Mesendoderm (in vitro differentiated cells): ENCODE data around the gene TCF12.
"Not testable (repeated sequence)": the region's sequence is repeated elsewhere in the genome, so short reads cannot be mapped to it uniquely, and the experiment has no call there.

Experiments used
- DNase-seq: peaks from one replicate; pipeline ENCODE4 v3.0.0; 2013
- H2AK5ac ChIP-seq: 2 replicates; pipeline ENCODE4 v1.6.1; 2013; ENCODE audit warnings: low read length, inconsistent platforms
- H2BK120ac ChIP-seq: 2 replicates; pipeline ENCODE4 v1.6.1; 2013; ENCODE audit warnings: low read depth, mild to moderate bottlenecking, low read length, moderate library complexity, mixed read lengths
- H2BK15ac ChIP-seq: replicated peaks from 2 replicates; pipeline ENCODE4 v1.6.1; 2013; ENCODE audit warnings: low read depth, mild to moderate bottlenecking, moderate library complexity
- H2BK5ac ChIP-seq: 2 replicates; pipeline ENCODE4 v1.6.1; 2013; ENCODE audit warnings: low read length, inconsistent platforms
- H3K18ac ChIP-seq: 2 replicates; pipeline ENCODE4 v1.6.1; 2013; ENCODE audit warnings: mild to moderate bottlenecking, low read length, mixed read lengths
- H3K23ac ChIP-seq: one replicate; pipeline ENCODE4 v1.6.1; 2013; ENCODE audit warnings: low read length
- H3K27ac ChIP-seq: 2 replicates; pipeline ENCODE4 v1.5.1; 2013; ENCODE audit warnings: low read depth, mild to moderate bottlenecking, inconsistent platforms, low read length, moderate library complexity
- H3K27me3 ChIP-seq: 2 replicates; pipeline ENCODE4 v1.6.1; 2013; ENCODE audit warnings: low read length, control low read depth, mild to moderate bottlenecking, inconsistent platforms; ENCODE audit not compliant: insufficient read depth, poor library complexity
- H3K36me3 ChIP-seq: 2 replicates; pipeline ENCODE4 v1.6.1; 2013; ENCODE audit warnings: low read length, inconsistent platforms; ENCODE audit not compliant: control insufficient read depth, insufficient read depth
- H3K4ac ChIP-seq: one replicate; pipeline ENCODE4 v1.6.1; 2013; ENCODE audit warnings: low read depth, mild to moderate bottlenecking, low read length, moderate library complexity
- H3K4me1 ChIP-seq: 2 replicates; pipeline ENCODE4 v1.6.1; 2013; ENCODE audit warnings: low read depth, low read length, inconsistent platforms; ENCODE audit not compliant: control insufficient read depth
- H3K4me2 ChIP-seq: 2 replicates; pipeline ENCODE4 v1.6.1; 2013; ENCODE audit warnings: low read length
- H3K4me3 ChIP-seq: 2 replicates; pipeline ENCODE4 v1.5.1; 2013; ENCODE audit warnings: mild to moderate bottlenecking, low read length
- H3K56ac ChIP-seq: one replicate; pipeline ENCODE4 v1.6.1; 2013; ENCODE audit warnings: low read length
- H3K79me1 ChIP-seq: 2 replicates; pipeline ENCODE4 v1.6.1; 2013; ENCODE audit warnings: low read length, inconsistent platforms
- H3K79me2 ChIP-seq: 2 replicates; pipeline ENCODE4 v1.6.1; 2013; ENCODE audit warnings: mild to moderate bottlenecking, low read length; ENCODE audit not compliant: control insufficient read depth, insufficient read depth
- H3K9ac ChIP-seq: 2 replicates; pipeline ENCODE4 v1.6.1; 2013; ENCODE audit warnings: low read length, inconsistent platforms
- H4K5ac ChIP-seq: one replicate; pipeline ENCODE4 v1.6.1; 2013; ENCODE audit warnings: low read length
- H4K8ac ChIP-seq: one replicate; pipeline ENCODE4 v1.6.1; 2013; ENCODE audit warnings: low read depth, mild to moderate bottlenecking, control low read depth, low read length, moderate library complexity
- WGBS: extraction: QIAGEN DNeasy Blood & Tissue Kit; methylation state at CpG from one replicate; pipeline ENCODE4 v1.1.7; 2013; ENCODE audit warnings: low lambda C conversion rate, missing lambda C conversion rate; ENCODE audit not compliant: insufficient coverage; ENCODE audit errors: extremely low coverage; 5-methylcytosine and 5-hydroxymethylcytosine counted together

The TCF12 gene

GRCh38 chr15:56948764-56949101 lies 30.3 kb downstream of the TCF12 start:
- H3K4me1 ChIP-seq: no peaks in the 10 kb centered on the region
- peaks cover 7% of the 10 kb centered on the region for H3K79me1 ChIP-seq
- H3K4me3 ChIP-seq: no peak overlapping the region
- no peak overlapping the region for H3K27ac ChIP-seq
- H2BK5ac ChIP-seq: no peak overlapping the region
- no peak overlapping the region for H2AK5ac ChIP-seq
- no peak overlapping the region for H2BK120ac ChIP-seq
- H4K5ac ChIP-seq: no peak overlapping the region
- no peak overlapping the region for H2BK15ac ChIP-seq
- H3K4ac ChIP-seq: no peak overlapping the region
- no peak overlapping the region for H3K56ac ChIP-seq
- H3K18ac ChIP-seq: no peak overlapping the region
- H3K4me2 ChIP-seq: no peak overlapping the region
- peaks cover 34% of the 10 kb centered on the region for H3K79me2 ChIP-seq
- WGBS: no CpG with 5 or more reads among the region's 1 CpG
- H3K27me3 ChIP-seq: no peaks in the 10 kb centered on the region
- no peak overlapping the region for H3K9ac ChIP-seq
- DNase-seq: no peak
- H3K36me3 ChIP-seq: no peaks in the 10 kb centered on the region
- H3K23ac ChIP-seq: no peak overlapping the region
- no peak overlapping the region for H4K8ac ChIP-seq

GRCh38 chr15:56950979-56951378 lies 32.5 kb downstream of the TCF12 start:
- Histone ChIP-seq H4K5ac (no peak overlapping the region), H3K56ac (no peak overlapping the region), H2BK15ac (no peak overlapping the region), H2BK5ac (no peak overlapping the region), H3K9ac (no peak overlapping the region), H3K27ac (no peak overlapping the region), H3K27me3 (no peaks in the 10 kb centered on the region), H3K4ac (no peak overlapping the region), H3K4me1 (no peaks in the 10 kb centered on the region), H3K23ac (no peak overlapping the region), H3K36me3 (no peaks in the 10 kb centered on the region), H3K4me3 (no peak overlapping the region), H3K79me2 (peaks cover 31% of the 10 kb centered on the region), H3K18ac (no peak overlapping the region), H4K8ac (no peak overlapping the region), H2AK5ac (no peak overlapping the region), H3K4me2 (no peak overlapping the region), H3K79me1 (peaks cover 7% of the 10 kb centered on the region), H2BK120ac (no peak overlapping the region)
- no CpG with 5 or more reads among the region's 6 CpGs for WGBS
- DNase-seq: no peak

- no CpG with 5 or more reads among the region's 1 CpG for WGBS
- H3K18ac ChIP-seq: no peak overlapping the region
- no peaks in the 10 kb centered on the region for H3K27me3 ChIP-seq
These were observed 35.3 kb downstream of the TCF12 start for GRCh38 chr15:56953790-56954189.

GRCh38 chr15:56955011-56955410 lies 36.6 kb downstream of the TCF12 start:
- H4K8ac ChIP-seq, DNase-seq, H3K4me2 ChIP-seq, H3K4me3 ChIP-seq, H3K27ac ChIP-seq, H3K23ac ChIP-seq, H3K18ac ChIP-seq, H2AK5ac ChIP-seq, H3K27me3 ChIP-seq, H4K5ac ChIP-seq, H2BK120ac ChIP-seq, H2BK15ac ChIP-seq, H3K4ac ChIP-seq, H3K36me3 ChIP-seq, H3K56ac ChIP-seq, H3K4me1 ChIP-seq, H3K79me1 ChIP-seq, H3K9ac ChIP-seq, H2BK5ac ChIP-seq: not testable (repeated sequence)
- peaks cover 20% of the 10 kb centered on the region for H3K79me2 ChIP-seq
- no CpG with 5 or more reads among the region's 5 CpGs for WGBS

More at GRCh38 chr15:56953790-56954189, 35.3 kb downstream of the TCF12 start:
- Histone ChIP-seq H2AK5ac (no peak overlapping the region), H3K36me3 (no peaks in the 10 kb centered on the region), H3K4ac (no peak overlapping the region), H3K9ac (no peak overlapping the region), H3K4me1 (no peaks in the 10 kb centered on the region), H4K8ac (no peak overlapping the region), H4K5ac (no peak overlapping the region), H3K23ac (no peak overlapping the region), H3K4me3 (no peak overlapping the region), H2BK5ac (no peak overlapping the region), H2BK120ac (no peak overlapping the region), H3K4me2 (no peak overlapping the region), H3K56ac (no peak overlapping the region), H3K79me1 (peaks cover 2% of the 10 kb centered on the region), H2BK15ac (no peak overlapping the region), H3K79me2 (peaks cover 23% of the 10 kb centered on the region), H3K27ac (no peak overlapping the region)
- DNase-seq: no peak

- Histone ChIP-seq H3K4me1 (no peaks in the 10 kb centered on the region), H3K9ac (no peak overlapping the region)
These were observed 38.1 kb downstream of the TCF12 start for GRCh38 chr15:56956538-56956937.

GRCh38 chr15:56957812-56958406 lies 39.5 kb downstream of the TCF12 start:
- Histone ChIP-seq H3K79me2 (peaks cover 17% of the 10 kb centered on the region), H3K4me2 (no peak overlapping the region), H4K8ac (no peak overlapping the region), H2BK15ac (no peak overlapping the region), H2AK5ac (no peak overlapping the region), H3K4me3 (no peak overlapping the region), H2BK120ac (no peak overlapping the region), H3K23ac (no peak overlapping the region), H3K27ac (no peak overlapping the region), H3K4ac (no peak overlapping the region), H3K9ac (no peak overlapping the region), H3K27me3 (no peaks in the 10 kb centered on the region), H3K4me1 (no peaks in the 10 kb centered on the region), H3K36me3 (no peaks in the 10 kb centered on the region), H3K18ac (peak overlapping the region; percentile 60), H3K56ac (no peak overlapping the region), H2BK5ac (no peak overlapping the region), H3K79me1 (no peaks in the 10 kb centered on the region), H4K5ac (no peak overlapping the region)
- no CpG with 5 or more reads among the region's 5 CpGs for WGBS
- DNase-seq: peak; percentile 60

More at GRCh38 chr15:56956538-56956937, 38.1 kb downstream of the TCF12 start:
- no peak overlapping the region for H2BK5ac ChIP-seq
- H3K23ac ChIP-seq: no peak overlapping the region
- H4K5ac ChIP-seq: no peak overlapping the region
- no peak overlapping the region for H3K4me3 ChIP-seq
- no peak for DNase-seq
- no peak overlapping the region for H3K27ac ChIP-seq
- H2BK120ac ChIP-seq: no peak overlapping the region
- H3K27me3 ChIP-seq: no peaks in the 10 kb centered on the region
- H3K18ac ChIP-seq: no peak overlapping the region
- H4K8ac ChIP-seq: no peak overlapping the region
- no peak overlapping the region for H3K56ac ChIP-seq
- no peak overlapping the region for H3K4ac ChIP-seq
- no peaks in the 10 kb centered on the region for H3K79me1 ChIP-seq
- H3K4me2 ChIP-seq: no peak overlapping the region
- H2AK5ac ChIP-seq: no peak overlapping the region
- H2BK15ac ChIP-seq: no peak overlapping the region
- no peaks in the 10 kb centered on the region for H3K36me3 ChIP-seq
- H3K79me2 ChIP-seq: peaks cover 16% of the 10 kb centered on the region
